IPS DF 4.7 (cell line): ENCODE data around the gene SF3A2.

Experiments
- DNase-seq: peaks from one replicate; pipeline ENCODE4 v3.0.0-alpha.2; 2013; ENCODE audit warnings: low spot score; ENCODE audit errors: extremely low read depth

Gene SF3A2

GRCh38 chr19:2239771-2240770 lies 3.4 kb downstream of the SF3A2 start:
- no peak for DNase-seq

- no peak for DNase-seq
These were observed 4.5 kb downstream of the SF3A2 start for GRCh38 chr19:2240881-2241760.

- DNase-seq = no peak
These were observed 5.5 kb downstream of the SF3A2 start for GRCh38 chr19:2242092-2242537.

GRCh38 chr19:2242816-2243215 lies 6.2 kb downstream of the SF3A2 start:
- no peak for DNase-seq

- DNase-seq = no peak
These were observed 6.9 kb downstream of the SF3A2 start for GRCh38 chr19:2243274-2244124.

GRCh38 chr19:2244125-2244411 lies 7.4 kb downstream of the SF3A2 start:
- DNase-seq = no peak

- no peak for DNase-seq
These were observed 7.9 kb downstream of the SF3A2 start for GRCh38 chr19:2244486-2244885.

- DNase-seq = no peak
These were observed 8.6 kb downstream of the SF3A2 start for GRCh38 chr19:2245273-2245672.

GRCh38 chr19:2246014-2246620 lies 9.5 kb downstream of the SF3A2 start:
- DNase-seq = no peak

GRCh38 chr19:2246801-2247361 lies 10.3 kb downstream of the SF3A2 start:
- no peak for DNase-seq

- no peak for DNase-seq
These were observed 10.9 kb downstream of the SF3A2 start for GRCh38 chr19:2247433-2248101.

GRCh38 chr19:2248136-2249009 lies 11.7 kb downstream of the SF3A2 start:
- DNase-seq = no peak

GRCh38 chr19:2249010-2249866 lies 12.6 kb downstream of the SF3A2 start, which contains the start of gene AMH:
Gene AMH, plus strand, starts transcription at chr19:2249323. Its CDS starts 10 bp downstream, at chr19:2249333.
- DNase-seq = no peak

- no peak for DNase-seq
These were observed 13.5 kb downstream of the SF3A2 start for GRCh38 chr19:2249880-2250765.

GRCh38 chr19:2250766-2251105 lies 14.1 kb downstream of the SF3A2 start:
- no peak for DNase-seq

GRCh38 chr19:2251106-2252054 lies 14.8 kb downstream of the SF3A2 start:
- DNase-seq = no peak
